ENCODE data around the gene AGPAT4.

AGPAT4 gene

GRCh38 chr6:161116554-161116953 lies 157.3 kb downstream of the AGPAT4 start:
- no peak overlapping the region for H3K27ac ChIP-seq
- TF ChIP-seq, protein P1, sequence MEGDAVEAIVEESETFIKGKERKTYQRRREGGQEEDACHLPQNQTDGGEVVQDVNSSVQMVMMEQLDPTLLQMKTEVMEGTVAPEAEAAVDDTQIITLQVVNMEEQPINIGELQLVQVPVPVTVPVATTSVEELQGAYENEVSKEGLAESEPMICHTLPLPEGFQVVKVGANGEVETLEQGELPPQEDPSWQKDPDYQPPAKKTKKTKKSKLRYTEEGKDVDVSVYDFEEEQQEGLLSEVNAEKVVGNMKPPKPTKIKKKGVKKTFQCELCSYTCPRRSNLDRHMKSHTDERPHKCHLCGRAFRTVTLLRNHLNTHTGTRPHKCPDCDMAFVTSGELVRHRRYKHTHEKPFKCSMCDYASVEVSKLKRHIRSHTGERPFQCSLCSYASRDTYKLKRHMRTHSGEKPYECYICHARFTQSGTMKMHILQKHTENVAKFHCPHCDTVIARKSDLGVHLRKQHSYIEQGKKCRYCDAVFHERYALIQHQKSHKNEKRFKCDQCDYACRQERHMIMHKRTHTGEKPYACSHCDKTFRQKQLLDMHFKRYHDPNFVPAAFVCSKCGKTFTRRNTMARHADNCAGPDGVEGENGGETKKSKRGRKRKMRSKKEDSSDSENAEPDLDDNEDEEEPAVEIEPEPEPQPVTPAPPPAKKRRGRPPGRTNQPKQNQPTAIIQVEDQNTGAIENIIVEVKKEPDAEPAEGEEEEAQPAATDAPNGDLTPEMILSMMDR (IDR thresholded peaks at IDR 0.05) = no peak
- H3K4me3 ChIP-seq = no peak overlapping the region
- DNase-seq (ENCODE audit: low spot score) = no peak

DNA sequence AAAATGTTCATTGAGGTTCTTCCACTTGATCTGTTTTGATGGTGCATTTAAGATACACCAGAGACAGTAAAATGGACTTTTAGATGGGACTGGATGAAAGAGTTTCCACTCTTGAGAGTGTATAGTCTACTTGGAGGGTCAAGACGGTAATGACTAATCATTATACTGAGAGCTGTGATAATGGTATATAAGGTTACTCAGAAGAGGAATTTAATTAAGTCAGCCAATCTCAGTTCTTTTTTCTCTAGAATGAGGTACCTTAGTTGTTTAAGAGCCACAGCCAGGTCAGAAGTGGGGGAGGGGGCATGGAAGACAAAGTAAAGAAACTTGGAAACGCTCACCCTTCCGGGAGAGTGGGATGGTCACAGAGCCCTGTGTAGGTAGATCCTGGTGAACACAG lies 158.4 kb downstream of the AGPAT4 start:
- Histone ChIP-seq H3K27ac (no peak overlapping the region), H3K4me3 (no peak overlapping the region)
- TF ChIP-seq, protein P1 (IDR thresholded peaks at IDR 0.05) = no peak
- DNase-seq (ENCODE audit: low spot score) = no peak

DNA sequence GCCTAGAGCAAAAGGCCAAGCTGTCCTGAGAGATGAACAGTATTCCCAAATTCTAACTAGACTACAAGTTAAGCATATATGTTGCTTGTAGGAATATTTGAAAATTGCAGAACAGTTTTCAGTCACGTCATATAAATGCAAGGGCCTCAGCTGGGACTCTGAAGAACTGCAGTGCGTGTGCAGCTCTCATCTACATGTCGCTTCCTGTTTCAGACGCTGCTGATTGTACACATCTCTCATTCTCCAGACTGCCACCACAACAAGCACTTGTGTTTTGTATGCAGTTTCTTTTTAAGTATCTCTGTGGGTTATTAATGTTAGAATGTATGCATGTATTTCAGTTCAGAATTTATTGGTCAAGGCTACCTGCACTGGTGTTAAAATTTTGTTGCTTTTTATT lies 162.6 kb downstream of the AGPAT4 start:
- TF ChIP-seq, protein P1 (IDR thresholded peaks at IDR 0.05) = no peak
- no peak overlapping the region for H3K27ac ChIP-seq
- no peak for DNase-seq (ENCODE audit: low spot score)

GRCh38 chr6:161110028-161110779 lies 163.7 kb downstream of the AGPAT4 start:
- H3K27ac ChIP-seq = no peak overlapping the region
- DNase-seq (ENCODE audit: low spot score) = no peak
- H3K4me3 ChIP-seq = no peak overlapping the region
- TF ChIP-seq, protein P1 (IDR thresholded peaks at IDR 0.05) = no peak

More for the DNA sequence above, 162.6 kb downstream of the AGPAT4 start:
- H3K4me3 ChIP-seq = no peak overlapping the region

- DNase-seq (ENCODE audit: low spot score) = no peak
- Histone ChIP-seq H3K27ac (no peak overlapping the region), H3K4me3 (no peak overlapping the region)
- TF ChIP-seq, protein P1 (IDR thresholded peaks at IDR 0.05) = no peak
Observed at GRCh38 chr6:161109366-161109765, 164.5 kb downstream of the AGPAT4 start.

- Histone ChIP-seq H3K4me3 (no peak overlapping the region), H3K27ac (no peak overlapping the region)
- TF ChIP-seq, protein P1 (IDR thresholded peaks at IDR 0.05) = no peak
- DNase-seq (ENCODE audit: low spot score) = no peak
Observed at GRCh38 chr6:161108916-161109315, 164.9 kb downstream of the AGPAT4 start.

All from coronary artery (tissue), 2 donors.